Measurements from ENCODE around the gene TRRAP. TPM values are rescaled to one million over a fixed set of nuclear protein-coding genes. Genes with fewer than 3 reads are reported as not detected.

Gene TRRAP
- total and polyA plus RNA-seq, 2 of the 8 experiments (the other 6 are each of a cell fraction or from before 2014, with no cell fraction given): 21.7 to 48.6 TPM

DNA sequence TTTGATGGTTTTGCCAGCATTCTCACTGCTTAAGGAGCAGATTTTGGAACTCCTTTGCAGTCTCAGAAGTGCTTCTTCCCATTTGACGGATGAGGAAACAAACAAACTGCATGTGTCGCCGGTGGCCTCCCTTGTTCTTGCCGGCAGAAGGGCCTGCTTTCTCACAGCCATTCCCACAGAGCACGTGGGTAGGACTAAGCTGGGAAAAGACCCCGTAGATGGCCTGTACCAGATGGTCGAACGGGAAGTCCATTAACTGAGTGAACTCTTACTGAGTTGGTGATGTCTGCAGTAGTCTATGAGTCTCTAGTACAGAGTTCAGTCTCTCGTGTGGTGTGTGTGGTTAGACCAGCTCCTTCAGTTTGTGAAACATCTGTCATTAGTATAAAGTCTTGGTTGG is 131.9 kb downstream of the TRRAP start:
- no peak overlapping the region for H3K23ac ChIP-seq (ENCODE audit: insufficient read length)
- H2AFZ ChIP-seq (ENCODE audit: low read length): no peak overlapping the region
- no peaks in the 10 kb centered on the region for H3K4me1 ChIP-seq (replicated peaks in 1 of 4; ENCODE audit: control insufficient read depth in 3 of 4, insufficient read depth in 4 of 4, low read length in 3 of 4)
- H3K79me1 ChIP-seq (ENCODE audit: low read depth, low read length): no peaks in the 10 kb centered on the region
- H3K27me3 ChIP-seq (replicated peaks in 1 of 4; ENCODE audit: control insufficient read depth in 3 of 4, extremely low read depth in 1 of 4, insufficient read depth in 3 of 4, low read length in 3 of 4): no peaks in the 10 kb centered on the region
- H4K5ac ChIP-seq (ENCODE audit: insufficient read length, low read depth, low read length): no peak overlapping the region
- no peak overlapping the region for H2BK5ac ChIP-seq (ENCODE audit: low read depth, low read length)
- H4K8ac ChIP-seq (ENCODE audit: extremely low read depth, insufficient read depth, low read length): no peak overlapping the region
- no peak overlapping the region for H2BK12ac ChIP-seq (ENCODE audit: low read depth, low read length)
- no peak overlapping the region for H3K4me2 ChIP-seq (ENCODE audit: insufficient read depth in 1 of 2, low read depth in 2 of 2, low read length in 2 of 2)
- no peak overlapping the region for H2BK120ac ChIP-seq (replicated peaks; ENCODE audit: low read depth, low read length)
- H2BK20ac ChIP-seq (ENCODE audit: low read length): no peak overlapping the region
- 91% methylated on average over 9 of the region's 9 CpGs; no CpG with 5 or more reads in 1 of the 2 experiments for WGBS, 2 experiments (ENCODE audit: extremely low coverage in 1 of 2, insufficient coverage in 1 of 2, insufficient read length in 1 of 2, insufficient replicate concordance in 2 of 2, low coverage in 1 of 2, low lambda C conversion rate in 2 of 2, missing lambda C conversion rate in 1 of 2)
- H3K18ac ChIP-seq (ENCODE audit: extremely low read depth, low read length): no peak overlapping the region
- H2BK15ac ChIP-seq (ENCODE audit: low read length): no peak overlapping the region
- ChIA-PET CTCF (ENCODE audit: partially characterized antibody) (interaction anchor here (1.4 kb wide), 1 partner anchor 261 kb away, joined by 4 read pairs; no protein-coding TSS in a partner anchor), POLR2A (ENCODE audit: partially characterized antibody) (no interaction called here)
- H3K56ac ChIP-seq (replicated peaks; ENCODE audit: insufficient read length, low read depth, low read length): no peak overlapping the region
- H3K14ac ChIP-seq (ENCODE audit: insufficient read length): no peak overlapping the region
- H3K23me2 ChIP-seq (ENCODE audit: low read depth, low read length): no peaks in the 10 kb centered on the region
- H3K4me3 ChIP-seq (ENCODE audit: extremely low read depth in 1 of 4, insufficient read depth in 2 of 4, low read depth in 3 of 4, low read length in 4 of 4): no peak overlapping the region
- FAIRE-seq (no peak), DNase-seq (ENCODE audit: low read depth in 1 of 2, low spot score in 2 of 2) (no peak)
- H3K4ac ChIP-seq (replicated peaks; ENCODE audit: insufficient read length, low read depth, low read length): no peak overlapping the region
- H3K27ac ChIP-seq (ENCODE audit: low read depth, low read length): no peak overlapping the region
- peaks cover 2 to 3% of the 10 kb centered on the region in 2 experiments for H4K20me1 ChIP-seq (replicated peaks in 1 of 2; ENCODE audit: control insufficient read depth in 1 of 2, insufficient read depth in 2 of 2, low read length in 2 of 2)
- H4K91ac ChIP-seq (replicated peaks; ENCODE audit: insufficient read length, low read length): no peak overlapping the region
- H2AK5ac ChIP-seq (ENCODE audit: low read depth, low read length): no peak overlapping the region
- H3K36me3 ChIP-seq (ENCODE audit: control insufficient read depth in 2 of 4, insufficient read depth in 4 of 4, low read length in 3 of 4): peaks cover 22 to 78% (median 57%) of the 10 kb centered on the region in 4 experiments; a peak in 6 of 8 replicates
- H3K79me2 ChIP-seq (ENCODE audit: control insufficient read depth in 1 of 2, insufficient read depth in 2 of 2, low read length in 2 of 2): no peaks in the 10 kb centered on the region
- no peaks in the 10 kb centered on the region for H3K9me3 ChIP-seq (ENCODE audit: insufficient read depth in 2 of 2, low read depth in 1 of 2, low read length in 1 of 2)
- no peak overlapping the region for H3K9ac ChIP-seq (replicated peaks in 1 of 4; ENCODE audit: extremely low read depth in 1 of 4, low read depth in 3 of 4, low read length in 3 of 4)
- TF ChIP-seq TAF7 (optimal IDR thresholded peaks at IDR 0.05; ENCODE audit: borderline replicate concordance, low read depth, low read length) (no peak), GTF2F1 (IDR thresholded peaks at IDR 0.05; ENCODE audit: borderline replicate concordance, low read depth, low read length) (no peak), CBX8 (IDR thresholded peaks at IDR 0.05; ENCODE audit: borderline replicate concordance, low read depth, low read length) (no peak), POLR2AphosphoS5 (IDR thresholded peaks at IDR 0.05; ENCODE audit: low read depth, low read length) (no peak), TCF12 (IDR thresholded peaks at IDR 0.05; ENCODE audit: low read depth, low read length) (no peak), SP2 (IDR thresholded peaks at IDR 0.05; ENCODE audit: low read length) (no peak), SP4 (IDR thresholded peaks at IDR 0.05; ENCODE audit: low read length) (no peak), HDAC2 (IDR thresholded peaks at IDR 0.05; ENCODE audit: borderline replicate concordance in 1 of 2, low read depth in 2 of 2, low read length in 2 of 2) (no peak), ASH2L (IDR thresholded peaks at IDR 0.05; ENCODE audit: low read length) (no peak), NRF1 (IDR thresholded peaks at IDR 0.05; ENCODE audit: low read depth, low read length) (no peak), RBBP5 (IDR thresholded peaks at IDR 0.05; ENCODE audit: borderline replicate concordance, low read depth, low read length) (no peak), BACH1 (IDR thresholded peaks at IDR 0.05; ENCODE audit: low read length) (no peak), SIRT6 (IDR thresholded peaks at IDR 0.05; ENCODE audit: low read length) (no peak), CTBP2 (IDR thresholded peaks at IDR 0.05; ENCODE audit: borderline replicate concordance, insufficient read depth, insufficient read length, low read length) (no peak)
- TF ChIP-seq, protein P1, sequence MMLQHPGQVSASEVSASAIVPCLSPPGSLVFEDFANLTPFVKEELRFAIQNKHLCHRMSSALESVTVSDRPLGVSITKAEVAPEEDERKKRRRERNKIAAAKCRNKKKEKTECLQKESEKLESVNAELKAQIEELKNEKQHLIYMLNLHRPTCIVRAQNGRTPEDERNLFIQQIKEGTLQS (IDR thresholded peaks at IDR 0.05; ENCODE audit: insufficient read depth, low read depth, low read length): no peak

Data from H1 (cell line).